ENCODE measurements around the gene YTHDF1. TPM values are rescaled to one million over a fixed set of nuclear protein-coding genes. Genes with fewer than 3 reads are reported as not detected.
A peak's percentile ranks its signal among the peaks of the same experiment; 100 is the strongest.

YTHDF1 gene
- total and polyA plus RNA-seq, 2 of the 8 experiments (the other 6 are each of a cell fraction or from before 2014, with no cell fraction given), result 32.8 to 66.0 TPM

GRCh38 chr20:63167026-63167917, 48.7 kb downstream of the YTHDF1 start:
- no peak overlapping the region for H3K27ac ChIP-seq (ENCODE audit: low read depth, low read length)
- no peak overlapping the region; the same call in 1 of the 2 replicates for H2AFZ ChIP-seq (ENCODE audit: low read length)
- 63% methylated on average over 19 of the region's 24 CpGs; no CpG with 5 or more reads in 1 of the 2 experiments for WGBS, 2 experiments (ENCODE audit: extremely low coverage in 1 of 2, insufficient coverage in 1 of 2, insufficient read length in 1 of 2, insufficient replicate concordance in 2 of 2, low coverage in 1 of 2, low lambda C conversion rate in 2 of 2, missing lambda C conversion rate in 1 of 2)
- H3K4me1 ChIP-seq (replicated peaks in 1 of 4; ENCODE audit: control insufficient read depth in 3 of 4, insufficient read depth in 4 of 4, low read length in 3 of 4), result peaks cover 0 to 11% (median 6%) of the 10 kb centered on the region in 4 experiments; a peak in 5 of 7 replicates
- FAIRE-seq (no peak), DNase-seq (ENCODE audit: low read depth in 1 of 2, low spot score in 2 of 2) (no peak)
- H3K23me2 ChIP-seq (ENCODE audit: low read depth, low read length), result no peaks in the 10 kb centered on the region
- no peak overlapping the region; the same call in none of the 2 replicates for H3K18ac ChIP-seq (ENCODE audit: extremely low read depth, low read length)
- H2AK5ac ChIP-seq (ENCODE audit: low read depth, low read length), result no peak overlapping the region
- peak overlapping the region; percentile 4 for H4K5ac ChIP-seq (ENCODE audit: insufficient read length, low read depth, low read length)
- H4K8ac ChIP-seq (ENCODE audit: extremely low read depth, insufficient read depth, low read length), result peak overlapping the region; percentile 82; the same call in 1 of the 2 replicates
- H3K9ac ChIP-seq (replicated peaks in 1 of 4; ENCODE audit: extremely low read depth in 1 of 4, low read depth in 3 of 4, low read length in 3 of 4), result no peak overlapping the region
- H3K27me3 ChIP-seq (replicated peaks in 1 of 4; ENCODE audit: control insufficient read depth in 3 of 4, extremely low read depth in 1 of 4, insufficient read depth in 3 of 4, low read length in 3 of 4), result peaks cover 0 to 6% (median 0%) of the 10 kb centered on the region in 4 experiments; a peak in 2 of 7 replicates
- H2BK15ac ChIP-seq (ENCODE audit: low read length), result 0 out of 2 replicates have a peak overlapping the region, but pooled peaks have one; percentile 81
- H3K79me2 ChIP-seq (ENCODE audit: control insufficient read depth in 1 of 2, insufficient read depth in 2 of 2, low read length in 2 of 2), result no peaks in the 10 kb centered on the region
- H3K56ac ChIP-seq (replicated peaks; ENCODE audit: insufficient read length, low read depth, low read length), result no peak overlapping the region
- H2BK12ac ChIP-seq (ENCODE audit: low read depth, low read length), result no peak overlapping the region
- no peak overlapping the region for H3K14ac ChIP-seq (ENCODE audit: insufficient read length)
- CTCF ChIA-PET (ENCODE audit: partially characterized antibody), result interaction anchor here (0.7 to 3.6 kb wide), 8 partner anchors 8 to 159 kb away, joined by 3 to 13 read pairs (median 3); no protein-coding TSS in a partner anchor
- no peak overlapping the region for H2BK120ac ChIP-seq (replicated peaks; ENCODE audit: low read depth, low read length)
- H3K9me3 ChIP-seq (ENCODE audit: insufficient read depth in 2 of 2, low read depth in 1 of 2, low read length in 1 of 2), result no peaks in the 10 kb centered on the region
- no peaks in the 10 kb centered on the region for H3K79me1 ChIP-seq (ENCODE audit: low read depth, low read length)
- H3K36me3 ChIP-seq (ENCODE audit: control insufficient read depth in 2 of 4, insufficient read depth in 4 of 4, low read length in 3 of 4), result no peaks in the 10 kb centered on the region
- no peak overlapping the region; the same call in 1 of the 2 replicates for H2BK5ac ChIP-seq (ENCODE audit: low read depth, low read length)
- H4K91ac ChIP-seq (replicated peaks; ENCODE audit: insufficient read length, low read length), result no peak overlapping the region
- no peak overlapping the region for H3K23ac ChIP-seq (ENCODE audit: insufficient read length)
- H2BK20ac ChIP-seq (ENCODE audit: low read length), result no peak overlapping the region
- no peaks in the 10 kb centered on the region for H4K20me1 ChIP-seq (replicated peaks in 1 of 2; ENCODE audit: control insufficient read depth in 1 of 2, insufficient read depth in 2 of 2, low read length in 2 of 2)
- H3K4me2 ChIP-seq (ENCODE audit: insufficient read depth in 1 of 2, low read depth in 2 of 2, low read length in 2 of 2), result peak overlapping the region; percentile 16 to 70; a peak in 3 of 4 replicates
- H3K4me3 ChIP-seq (ENCODE audit: extremely low read depth in 1 of 4, insufficient read depth in 2 of 4, low read depth in 3 of 4, low read length in 4 of 4), result peak overlapping the region in 3 of 4 experiments; percentile 19 to 47 (median 29); a peak in 4 of 8 replicates
- no peak overlapping the region for H3K4ac ChIP-seq (replicated peaks; ENCODE audit: insufficient read length, low read depth, low read length)
- POLR2A ChIA-PET (ENCODE audit: partially characterized antibody), result interaction anchor here (1.5 to 3.0 kb wide), 2 partner anchors 10 to 15 kb away, joined by 6 to 11 read pairs; no protein-coding TSS in a partner anchor
- TF ChIP-seq, protein P1, sequence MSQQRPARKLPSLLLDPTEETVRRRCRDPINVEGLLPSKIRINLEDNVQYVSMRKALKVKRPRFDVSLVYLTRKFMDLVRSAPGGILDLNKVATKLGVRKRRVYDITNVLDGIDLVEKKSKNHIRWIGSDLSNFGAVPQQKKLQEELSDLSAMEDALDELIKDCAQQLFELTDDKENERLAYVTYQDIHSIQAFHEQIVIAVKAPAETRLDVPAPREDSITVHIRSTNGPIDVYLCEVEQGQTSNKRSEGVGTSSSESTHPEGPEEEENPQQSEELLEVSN (IDR thresholded peaks at IDR 0.05), result no peak
- TF ChIP-seq HDAC2 (IDR thresholded peaks at IDR 0.05; ENCODE audit: borderline replicate concordance in 1 of 2, low read depth in 2 of 2, low read length in 2 of 2) (no peak), BRCA1 (IDR thresholded peaks at IDR 0.05; ENCODE audit: low read depth, low read length) (no peak), RAD21 (IDR thresholded peaks at IDR 0.05 in 1 of 2, conservative IDR thresholded peaks at IDR 0.05 in 1 of 2; ENCODE audit: low read depth in 2 of 2, low read length in 2 of 2) (no peak), CHD2 (IDR thresholded peaks at IDR 0.05; ENCODE audit: low read length) (no peak), MAFK (IDR thresholded peaks at IDR 0.05; ENCODE audit: low read depth, low read length) (no peak), NANOG (IDR thresholded peaks at IDR 0.05; ENCODE audit: insufficient read depth, low read depth, low read length, poor library complexity, severe bottlenecking) (no peak), KDM5A (IDR thresholded peaks at IDR 0.05; ENCODE audit: low read length) (no peak), HDAC6 (IDR thresholded peaks at IDR 0.05; ENCODE audit: low read depth, low read length) (no peak)

All from H1 (cell line).